ENCODE measurements around the gene GDPGP1.
"Not testable (repeated sequence)": the region's sequence is repeated elsewhere in the genome, so short reads cannot be mapped to it uniquely, and the experiment has no call there.

GDPGP1 gene, protein sequence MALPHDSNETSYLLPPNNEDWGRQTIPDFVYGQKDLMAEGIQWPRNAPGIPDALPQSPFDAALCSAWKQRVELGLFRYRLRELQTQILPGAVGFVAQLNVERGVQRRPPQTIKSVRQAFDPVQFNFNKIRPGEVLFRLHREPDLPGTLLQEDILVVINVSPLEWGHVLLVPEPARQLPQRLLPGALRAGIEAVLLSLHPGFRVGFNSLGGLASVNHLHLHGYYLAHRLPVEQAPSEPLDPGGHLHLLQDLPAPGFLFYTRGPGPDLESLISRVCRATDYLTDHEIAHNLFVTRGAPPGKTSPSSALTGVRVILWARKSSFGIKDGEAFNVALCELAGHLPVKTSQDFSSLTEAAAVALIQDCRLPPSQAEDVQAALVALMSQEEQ

DNA sequence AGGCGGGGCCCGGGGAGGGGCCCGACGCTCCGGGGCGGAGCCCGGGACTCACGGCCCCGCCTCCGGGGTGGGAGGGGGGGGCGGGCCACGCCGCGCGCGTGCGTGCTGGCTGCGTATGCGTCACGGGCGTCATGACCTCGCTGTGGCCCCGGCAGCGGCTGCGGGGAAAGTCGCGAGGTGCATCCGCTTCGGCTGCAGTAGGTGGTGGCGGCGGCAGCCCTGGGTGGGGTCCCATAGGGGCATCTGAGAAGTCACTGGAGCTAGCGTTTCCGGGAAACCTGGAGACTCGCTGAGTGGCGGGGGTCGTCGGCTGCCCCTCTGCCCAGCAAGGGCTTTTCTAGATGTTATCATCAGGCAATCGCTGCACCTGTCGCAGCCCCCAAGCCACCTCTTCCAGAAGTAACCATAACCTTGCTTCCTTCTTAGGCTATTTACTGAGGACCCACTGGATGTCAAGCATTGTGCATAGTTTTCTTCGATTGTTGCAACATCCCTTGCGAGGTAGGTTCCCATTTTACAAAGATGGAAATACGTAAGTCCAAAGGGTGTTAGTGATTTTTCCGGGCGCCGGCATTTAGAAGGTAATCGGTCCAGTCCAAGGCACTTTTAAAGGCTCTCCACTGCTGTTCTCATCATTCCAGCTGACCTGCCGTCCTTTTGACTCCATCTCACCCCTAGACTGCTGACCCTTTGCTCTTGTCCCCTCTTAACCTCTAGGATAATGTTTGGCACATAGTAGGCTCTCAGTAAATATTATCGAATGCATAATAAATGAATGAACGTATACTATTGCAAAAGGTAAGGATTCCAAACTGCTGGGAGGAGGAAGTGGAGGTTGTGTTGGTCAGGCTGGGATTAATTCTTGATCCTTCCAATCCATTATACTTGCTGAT is at the start of gene GDPGP1:
Gene GDPGP1 (plus strand): TSS at position 114 of the 893 bp plus-strand sequence. CDS start 6,700 bp downstream, outside the sequence.
- DNase-seq, result no peak

DNA sequence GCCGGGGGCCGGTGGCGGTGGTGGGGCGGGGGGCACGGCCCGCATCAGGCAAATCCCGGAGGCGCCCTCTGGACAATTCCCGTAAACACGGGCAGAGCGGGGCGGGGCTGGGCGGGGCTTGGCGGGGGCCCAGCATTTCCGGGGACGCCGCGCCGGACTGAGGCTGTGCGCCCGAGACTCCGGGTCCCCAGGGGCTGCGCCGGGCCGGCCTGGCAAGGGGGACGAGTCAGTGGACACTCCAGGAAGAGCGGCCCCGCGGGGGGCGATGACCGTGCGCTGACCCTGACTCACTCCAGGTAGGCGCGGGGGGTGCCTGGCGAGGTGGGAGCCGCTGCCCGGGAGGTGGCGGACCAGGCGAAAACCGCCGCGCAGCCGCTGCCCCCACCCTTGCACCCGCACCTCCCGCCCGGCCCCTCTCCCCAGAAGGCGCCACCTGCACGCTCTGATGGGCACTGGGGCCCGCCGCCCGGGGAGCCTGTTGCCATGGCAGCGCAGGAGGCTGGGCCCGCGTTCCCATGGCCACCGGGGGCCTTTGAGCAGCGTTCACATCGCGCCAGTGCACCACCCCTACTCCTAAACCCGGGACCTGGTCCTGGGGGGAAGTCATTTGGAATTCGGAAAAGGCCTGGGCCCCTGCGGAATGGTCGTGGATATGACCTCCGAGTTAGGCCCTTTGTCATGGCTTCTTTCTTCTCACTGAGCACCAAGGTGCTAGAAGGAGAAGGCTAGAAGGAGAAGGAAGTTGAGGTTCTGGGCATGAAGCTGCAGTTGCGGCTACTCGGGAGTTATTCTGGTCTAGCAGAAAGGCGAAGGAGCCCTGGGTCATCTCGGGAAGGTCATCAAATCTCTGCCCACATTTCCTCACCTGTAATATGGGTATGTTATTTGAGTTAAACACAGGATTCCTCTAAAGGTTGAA is 49.0 kb upstream of the GDPGP1 start:
- DNase-seq, result no peak

DNA sequence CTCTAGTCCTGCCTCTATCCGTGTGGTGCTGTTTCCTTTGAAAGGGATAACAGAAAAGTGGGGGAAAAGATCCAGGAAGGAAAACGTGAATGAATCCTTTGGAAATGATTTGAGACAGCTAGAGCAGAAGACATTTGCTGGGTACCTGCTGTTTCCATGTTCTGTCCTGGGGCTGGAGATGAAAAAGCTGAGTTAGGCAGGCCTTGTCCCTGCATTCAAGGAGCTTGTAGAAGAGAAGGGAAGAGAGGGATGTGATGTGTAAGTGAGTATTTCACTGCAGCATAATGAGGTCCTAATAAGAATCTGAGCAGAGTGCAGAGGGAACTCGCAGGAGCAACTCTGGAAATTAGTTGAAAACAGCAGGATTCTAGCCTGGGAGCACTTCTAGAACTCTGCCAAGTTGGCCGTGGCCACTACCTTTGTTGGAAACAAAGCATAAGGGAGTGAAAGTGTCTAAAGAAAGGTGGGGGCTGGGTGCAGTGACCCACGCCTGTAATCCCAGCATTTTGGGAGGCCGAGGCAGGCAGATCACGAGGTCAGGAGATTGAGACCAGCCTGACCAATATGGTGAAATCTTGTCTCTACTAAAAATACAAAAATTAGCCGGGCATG is 46.6 kb upstream of the GDPGP1 start:
- no peak for DNase-seq

DNA sequence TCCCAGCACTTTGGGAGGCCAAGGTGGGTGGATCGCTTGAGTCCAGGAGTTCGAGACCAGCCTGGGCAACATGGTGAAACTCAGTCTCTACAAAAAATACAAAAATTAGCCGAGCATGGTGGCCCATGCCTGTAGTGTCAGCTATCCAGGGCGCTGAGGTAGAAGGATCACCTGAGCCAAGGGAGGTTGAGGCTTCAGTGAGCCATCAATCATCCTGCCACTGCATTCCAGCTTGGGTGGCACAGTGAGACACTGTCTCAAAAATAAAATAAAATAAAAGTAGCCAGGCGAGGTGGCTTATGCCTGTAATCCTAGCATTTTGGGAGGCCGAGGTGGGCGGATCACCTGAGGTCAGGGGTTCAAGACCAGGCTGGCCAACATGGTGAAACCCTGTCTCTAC is 45.9 kb upstream of the GDPGP1 start:
- not testable (repeated sequence) for DNase-seq

DNA sequence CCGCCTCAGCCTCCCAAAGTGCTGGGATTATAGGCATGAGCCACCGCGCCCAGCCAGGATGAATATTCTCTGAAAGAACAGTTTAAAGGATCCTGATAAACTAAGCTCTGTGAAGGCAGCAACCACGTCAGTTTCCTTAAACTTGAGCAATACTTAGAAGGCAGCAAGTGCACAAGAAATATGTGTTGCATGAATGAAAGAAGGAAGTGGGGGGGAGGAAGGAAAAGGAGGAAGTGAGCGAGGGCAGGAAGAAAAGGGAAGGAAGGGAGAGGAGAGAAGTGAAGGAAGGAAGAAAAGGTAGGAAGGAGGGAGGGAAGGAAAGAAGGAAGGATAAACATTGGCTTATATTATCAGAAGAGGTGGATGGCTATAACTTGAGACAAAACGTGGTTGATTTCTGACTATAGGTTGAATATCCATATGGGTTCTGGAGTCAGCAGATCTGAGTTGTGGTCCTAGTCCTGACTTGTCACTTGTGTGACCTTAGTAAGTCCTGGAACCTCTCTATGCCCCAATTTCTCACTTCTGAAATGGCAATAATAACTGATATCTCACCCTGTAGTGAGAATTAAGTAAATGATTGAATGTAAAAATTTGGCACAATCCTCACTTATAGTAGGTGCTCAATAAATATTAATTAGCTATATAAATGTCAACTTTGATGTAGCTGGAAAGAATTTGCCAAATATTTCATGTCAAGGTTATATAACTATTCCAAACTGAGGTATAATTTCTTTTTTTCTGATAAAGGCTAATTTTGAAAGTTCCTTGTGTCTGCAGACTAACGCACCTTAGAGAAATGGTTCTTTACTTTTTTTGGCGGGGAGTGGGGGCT is 44.9 kb upstream of the GDPGP1 start:
- peak; percentile 48 for DNase-seq

DNA sequence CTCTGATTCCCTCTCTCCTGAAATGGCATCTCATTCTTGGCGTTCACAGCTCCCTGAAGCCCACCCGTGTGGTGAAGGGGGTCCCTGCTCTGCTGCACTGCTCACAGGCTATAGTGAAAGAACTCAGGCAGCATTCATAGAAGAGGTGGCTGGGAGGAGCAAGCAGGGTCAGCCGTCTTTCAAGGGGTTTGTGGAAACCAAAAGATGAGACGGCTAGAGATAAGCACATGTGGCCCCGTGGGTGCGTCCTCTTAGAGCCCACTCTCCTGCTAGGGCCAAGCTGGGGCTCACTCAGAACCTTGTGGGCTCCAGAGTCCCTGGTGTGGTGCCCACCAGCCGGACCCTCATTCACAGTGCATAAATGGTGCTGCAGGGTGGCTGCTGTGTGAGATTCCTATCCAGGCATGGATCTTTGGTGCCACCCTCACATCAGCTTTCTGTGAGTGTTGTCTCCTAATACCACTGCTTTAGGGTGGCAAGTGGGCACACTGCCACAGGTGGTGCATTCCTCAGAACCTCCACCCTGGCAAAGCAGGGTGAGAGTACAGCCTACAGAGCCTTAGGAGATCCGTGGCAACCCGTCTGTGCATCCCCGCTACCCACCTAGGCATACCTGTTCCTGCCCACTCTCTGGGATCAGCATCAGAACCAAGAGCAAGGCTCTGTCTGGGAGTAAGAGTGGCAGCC is 44.1 kb upstream of the GDPGP1 start:
- no peak for DNase-seq

DNA sequence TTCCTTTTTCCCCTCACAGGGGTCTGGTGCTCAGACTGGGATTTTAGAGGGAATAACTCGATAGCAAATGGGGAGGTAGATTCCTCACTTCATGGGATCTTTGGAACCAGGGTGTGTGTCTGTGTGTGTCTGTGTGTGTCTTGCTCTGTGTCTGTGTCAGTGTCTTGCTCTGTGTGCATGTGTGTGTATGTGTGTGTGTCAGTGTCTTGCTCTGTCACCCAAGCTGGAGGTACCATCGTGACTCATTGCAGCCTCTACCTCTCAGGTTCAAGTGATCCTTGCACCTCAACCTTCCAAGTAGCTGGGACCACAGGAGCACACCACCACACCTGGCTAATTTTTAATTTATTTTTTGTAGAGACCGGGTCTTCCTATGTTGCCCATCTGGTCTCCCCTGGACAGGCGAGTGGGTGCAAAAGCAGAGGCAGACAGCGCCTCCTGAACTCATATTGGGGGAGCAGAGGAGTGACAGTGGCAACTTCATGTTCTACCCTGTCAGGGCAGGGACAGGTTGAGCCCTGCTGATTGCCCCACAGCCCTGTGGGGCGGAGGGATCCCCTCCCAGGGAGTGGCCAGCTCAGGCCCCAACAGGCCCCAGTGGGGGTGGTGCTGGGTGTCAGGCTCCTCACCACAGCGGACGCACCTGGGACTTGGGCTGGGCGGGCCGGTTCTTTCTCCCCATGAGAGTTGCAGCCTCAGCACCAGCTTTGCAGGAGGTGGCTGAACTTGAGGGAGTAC is 43.2 kb upstream of the GDPGP1 start:
- no peak for DNase-seq

DNA sequence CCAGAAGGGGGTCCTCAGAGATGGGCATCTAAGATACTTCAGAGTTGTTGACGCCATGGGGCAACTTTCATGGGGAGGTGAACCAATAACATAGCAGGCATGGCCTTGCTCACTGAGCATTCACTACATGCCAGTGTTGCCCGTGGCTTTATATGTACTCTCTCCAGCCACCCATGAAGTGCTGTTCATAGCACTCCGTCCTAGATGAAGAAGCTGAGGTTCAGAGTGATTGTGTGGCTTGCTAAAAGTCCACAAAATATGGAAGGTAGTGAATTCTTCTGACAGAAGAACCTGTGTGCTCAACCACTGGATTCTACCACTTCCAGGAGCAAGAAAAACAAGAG is 42.7 kb upstream of the GDPGP1 start:
- no peak for DNase-seq

DNA sequence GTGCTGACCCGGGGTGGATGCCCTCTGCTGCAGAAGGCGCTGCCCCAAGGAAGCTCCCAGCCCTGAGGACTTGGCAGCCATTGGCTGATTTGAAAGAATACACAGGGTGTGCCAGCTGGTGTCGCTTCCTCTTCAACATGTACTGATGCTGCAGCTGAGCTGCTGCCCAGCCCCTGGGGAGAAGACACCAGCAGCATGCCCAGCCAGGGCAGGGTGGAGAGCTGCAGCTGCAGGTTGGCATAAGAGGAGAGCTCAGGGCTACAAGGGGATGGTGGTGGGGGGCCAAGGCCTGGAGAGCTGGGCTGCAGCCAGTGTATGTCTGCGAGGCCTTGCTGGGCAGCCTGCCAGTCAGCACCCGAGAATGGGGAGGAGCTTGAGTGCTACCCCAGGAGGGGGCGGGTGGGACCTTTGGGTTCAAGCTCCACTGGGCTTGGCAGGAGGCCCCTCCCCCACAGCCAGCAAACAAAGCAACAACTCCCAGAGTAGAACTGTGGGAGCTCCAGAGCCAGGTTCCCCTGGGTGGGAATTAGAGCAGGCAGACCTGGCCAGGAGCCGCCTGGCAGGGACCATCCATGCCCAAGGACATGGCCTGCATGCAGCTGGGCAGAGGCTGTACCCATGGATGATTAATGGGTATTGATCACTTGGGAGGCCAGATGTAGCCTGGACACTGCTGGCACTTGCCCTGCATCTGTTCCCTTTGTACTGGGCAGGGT is 42.1 kb upstream of the GDPGP1 start:
- no peak for DNase-seq

DNA sequence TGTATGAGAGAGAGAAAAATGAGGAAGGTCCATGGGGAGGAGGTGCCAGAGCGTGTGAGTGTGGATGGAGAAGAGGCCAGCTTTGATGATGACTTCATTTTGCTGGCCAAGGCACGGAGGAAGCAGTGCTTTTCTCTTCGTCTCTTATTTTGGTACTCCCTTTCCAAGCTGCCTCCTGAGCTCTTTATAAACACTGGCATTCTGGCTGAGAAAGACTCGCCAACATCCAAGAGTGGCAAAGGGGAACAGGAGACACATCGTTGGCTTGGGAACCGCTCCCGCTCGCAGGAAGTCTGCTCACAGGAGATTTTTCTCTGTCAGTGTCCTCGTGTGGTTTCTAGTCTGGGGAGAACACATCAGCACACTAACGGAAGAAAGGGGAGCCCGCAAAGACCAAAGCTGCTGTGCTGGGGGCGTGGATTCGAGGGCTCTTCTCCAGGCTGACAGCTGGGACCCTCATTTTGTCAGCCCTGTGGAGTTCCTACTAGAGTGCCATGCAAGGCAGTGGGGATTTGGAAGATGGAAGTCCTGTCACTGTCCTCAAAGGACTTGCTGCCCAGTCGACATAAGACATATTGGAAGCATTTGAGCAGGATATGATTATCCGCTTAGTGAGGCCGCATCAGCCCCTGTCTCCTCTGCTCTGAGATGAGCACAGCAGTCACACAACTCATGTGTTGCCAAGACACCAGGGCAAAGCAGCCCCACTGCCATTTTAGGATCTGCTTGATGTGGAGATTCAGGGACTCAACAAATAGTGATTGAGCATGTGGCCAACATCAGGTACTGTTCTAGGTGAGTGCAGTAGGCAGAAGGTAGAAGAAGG is 40.8 kb upstream of the GDPGP1 start:
- no peak for DNase-seq

DNA sequence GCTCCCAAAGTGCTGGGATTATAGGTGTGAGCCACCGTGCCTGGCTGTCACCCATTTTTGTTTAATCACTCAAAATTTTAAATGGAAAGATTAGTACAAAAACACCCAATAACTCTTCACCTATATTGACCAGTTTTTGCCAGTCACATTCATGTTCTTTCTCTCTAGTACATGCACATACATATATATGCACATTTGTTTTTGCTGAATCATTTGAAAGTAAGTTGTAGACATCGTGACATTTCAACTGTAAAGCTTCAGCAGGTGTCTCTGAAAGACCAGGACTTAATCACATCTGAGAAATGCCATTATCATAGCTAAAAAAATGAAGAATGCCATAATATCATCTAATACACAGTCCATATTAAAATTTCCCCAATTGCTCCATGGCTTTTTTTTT is 39.4 kb upstream of the GDPGP1 start:
- DNase-seq, result no peak

DNA sequence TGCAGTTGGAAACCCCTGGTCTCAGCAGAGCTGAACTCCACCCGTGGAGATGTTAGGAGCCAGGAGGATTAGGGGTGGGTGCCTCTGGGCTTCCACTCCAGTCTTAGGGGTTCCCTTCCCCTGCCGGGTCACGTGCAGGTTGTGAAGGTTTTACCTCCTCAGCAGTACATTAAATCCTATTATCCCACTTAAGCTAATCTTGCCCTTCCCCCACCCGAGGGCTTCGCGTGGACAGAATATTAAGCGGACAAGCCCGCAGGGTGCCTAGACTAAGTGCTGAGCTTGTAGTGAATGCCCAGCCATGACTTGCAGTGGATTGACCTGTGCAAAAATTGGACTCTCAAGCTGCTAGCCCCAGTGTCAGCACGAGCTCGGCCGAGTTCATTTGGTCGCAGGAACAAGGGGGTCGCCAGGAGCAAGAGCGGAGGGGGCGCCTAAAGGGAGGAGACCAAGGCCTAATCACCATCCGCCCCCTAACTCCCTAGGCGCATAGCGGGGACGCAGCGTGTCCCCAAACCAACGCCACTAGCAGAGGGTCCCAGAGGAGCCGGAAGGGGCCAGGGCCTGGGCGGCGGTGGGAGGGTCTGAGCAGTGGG is 33.4 kb upstream of the GDPGP1 start:
- DNase-seq, result no peak

DNA sequence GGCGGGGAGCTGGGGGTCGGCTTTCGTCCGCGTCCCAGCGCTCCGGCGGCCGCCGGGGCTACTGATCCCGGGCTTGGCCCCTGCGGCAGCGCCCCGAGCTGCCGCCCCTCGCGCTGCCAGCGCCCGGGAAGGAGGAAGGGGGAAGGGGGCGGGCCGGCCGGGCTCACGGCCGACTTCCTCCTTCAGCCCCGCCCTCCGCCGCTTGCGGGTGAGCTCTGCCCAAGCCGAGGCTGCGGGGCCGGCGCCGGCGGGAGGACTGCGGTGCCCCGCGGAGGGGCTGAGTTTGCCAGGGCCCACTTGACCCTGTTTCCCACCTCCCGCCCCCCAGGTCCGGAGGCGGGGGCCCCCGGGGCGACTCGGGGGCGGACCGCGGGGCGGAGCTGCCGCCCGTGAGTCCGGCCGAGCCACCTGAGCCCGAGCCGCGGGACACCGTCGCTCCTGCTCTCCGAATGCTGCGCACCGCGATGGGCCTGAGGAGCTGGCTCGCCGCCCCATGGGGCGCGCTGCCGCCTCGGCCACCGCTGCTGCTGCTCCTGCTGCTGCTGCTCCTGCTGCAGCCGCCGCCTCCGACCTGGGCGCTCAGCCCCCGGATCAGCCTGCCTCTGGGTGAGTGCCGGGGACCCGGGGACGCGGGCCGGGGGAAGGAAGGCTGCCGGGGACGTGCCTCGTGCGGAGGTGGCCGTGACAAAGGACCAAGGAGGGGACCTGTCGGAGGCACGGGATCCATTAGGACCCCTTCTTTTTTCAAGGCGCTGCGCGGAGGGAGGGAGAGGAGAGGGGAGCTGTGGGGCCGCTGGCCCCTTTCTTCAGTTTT is 32.7 kb upstream of the GDPGP1 start, which contains the start of gene SEMA4B:
Gene SEMA4B (plus strand): TSS at position 201 of the 814 bp plus-strand sequence. CDS start 249 bp downstream, at position 450.
- peak; percentile 19 for DNase-seq

DNA sequence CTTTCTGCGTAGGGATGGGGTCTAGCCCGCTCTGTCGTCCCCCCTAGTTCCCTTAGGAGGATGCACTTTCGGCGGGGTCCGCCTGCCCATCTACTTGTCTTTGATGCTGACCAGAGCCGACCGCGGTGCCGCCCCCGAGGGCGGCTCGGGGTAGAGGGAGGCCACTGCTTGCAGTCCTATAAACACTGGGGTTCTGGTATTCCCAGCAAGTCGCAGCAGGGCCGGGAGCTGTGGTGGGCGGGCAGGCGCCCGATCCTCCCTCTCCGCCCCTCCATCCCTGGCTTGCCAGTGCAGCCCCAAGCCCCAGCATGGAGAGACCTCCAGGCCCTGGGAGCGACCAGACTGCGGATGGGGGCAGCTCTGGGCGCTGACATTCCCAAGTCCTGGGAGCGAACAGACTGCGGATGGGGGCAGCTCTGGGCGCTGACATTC is 32.0 kb upstream of the GDPGP1 start:
- no peak for DNase-seq

DNA sequence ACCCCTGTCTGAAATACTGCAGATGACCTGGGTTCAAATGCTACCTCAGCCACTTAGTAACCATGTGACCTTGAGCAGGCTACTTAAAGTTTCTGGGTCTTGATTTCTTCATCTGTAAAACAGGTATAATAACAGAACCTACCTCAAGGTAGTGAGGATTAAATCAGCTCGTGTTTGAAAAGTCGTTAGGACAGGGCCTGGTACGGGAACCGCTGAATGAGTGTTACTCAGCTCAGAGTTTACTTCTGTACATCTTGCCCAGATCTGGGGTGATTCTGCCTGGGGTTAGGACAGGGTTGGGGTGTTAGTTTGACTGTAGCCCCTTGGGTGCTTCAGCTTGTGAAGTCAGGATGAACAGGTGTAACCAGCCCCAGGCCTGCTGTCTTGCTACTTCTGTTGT is 31.1 kb upstream of the GDPGP1 start:
- DNase-seq, result no peak

DNA sequence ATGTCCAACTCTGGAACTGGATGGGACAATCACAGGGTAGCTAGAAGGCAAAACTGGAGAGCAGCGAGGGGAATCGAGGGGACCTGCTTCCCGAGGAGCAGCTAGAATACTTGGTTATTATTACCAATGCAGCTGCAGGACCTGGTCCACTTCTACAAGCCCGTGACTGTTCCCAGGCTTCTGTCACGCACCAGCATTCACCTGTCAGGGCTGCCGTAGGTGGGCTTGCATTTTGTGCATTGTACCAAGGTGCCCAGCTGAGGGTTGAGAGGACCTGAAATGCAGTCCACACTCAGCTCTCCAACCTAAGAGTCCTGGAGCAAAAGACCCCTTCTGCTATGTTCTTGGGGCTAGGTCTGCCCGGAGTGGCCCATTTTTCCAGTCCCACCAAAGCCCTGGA is 30.5 kb upstream of the GDPGP1 start:
- DNase-seq, result no peak

DNA sequence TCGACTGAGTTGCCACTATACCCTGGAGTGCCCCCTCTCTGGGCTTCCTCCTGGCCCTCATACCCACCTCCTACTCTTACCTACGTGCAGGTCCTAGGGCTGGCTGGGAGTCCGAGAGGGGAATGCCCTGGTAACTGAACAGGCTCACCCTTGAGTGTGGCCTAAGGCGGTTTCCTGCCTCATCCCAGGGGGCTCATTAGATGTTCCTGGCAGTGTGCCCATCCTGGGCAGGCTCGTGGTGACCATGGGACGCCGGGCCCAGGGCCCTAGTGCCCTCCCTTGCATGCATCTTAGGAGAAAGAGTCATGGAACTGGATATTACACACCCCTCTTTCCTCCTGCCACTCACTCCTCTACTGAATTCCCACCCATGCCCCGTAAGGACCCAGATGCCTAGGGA is 30.1 kb upstream of the GDPGP1 start:
- DNase-seq, result no peak
